GM12892 (cell line): ENCODE data around the gene GTF3C5.

ENCODE experiments used
- POLR2A ChIP-seq: IDR thresholded peaks from 2 replicates; pipeline ENCODE4 v1.6.1; 2011; ENCODE audit warnings: low read depth, low read length, control low read depth
- POLR2AphosphoS5 ChIP-seq: IDR thresholded peaks from 2 replicates; pipeline ENCODE4 v1.6.1; 2011; ENCODE audit warnings: low read depth, low read length, control low read depth

DNA sequence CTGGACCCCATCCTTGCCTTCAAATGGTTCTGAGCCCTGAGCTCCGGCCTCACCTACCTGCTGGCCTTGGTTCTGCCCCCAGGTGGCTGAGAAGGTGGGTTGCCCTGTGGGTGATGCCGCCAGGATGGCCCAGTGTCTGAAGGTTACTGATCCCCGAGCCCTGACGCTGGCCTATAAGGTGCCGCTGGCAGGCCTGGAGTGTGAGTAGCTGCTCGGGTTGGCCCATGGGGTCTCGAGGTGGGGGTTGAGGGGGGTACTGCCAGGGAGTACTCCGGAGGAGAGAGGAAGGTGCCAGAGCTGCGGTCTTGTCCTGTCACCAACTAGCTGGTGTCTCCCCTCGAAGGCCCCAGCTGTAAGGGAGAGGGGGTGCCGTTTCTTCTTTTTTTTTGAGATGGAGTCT lies 36.2 kb downstream of the GTF3C5 start:
- TF ChIP-seq POLR2A = no peak
- no peak for TF ChIP-seq POLR2AphosphoS5
